Neural cell (in vitro differentiated cells): ENCODE measurements around the gene PDE6A. TPM values are rescaled to one million over a fixed set of nuclear protein-coding genes. Genes with fewer than 3 reads are reported as not detected.

Experiments
- H2AFZ ChIP-seq: fragments of 200-600, 300-800 bp; sonication (generic), shearing (Covaris generic); 2 replicates; pipeline ENCODE4 v1.6.0; 2014; ENCODE audit warnings: low read depth, mild to moderate bottlenecking, antibody characterized with exemption, low read length, moderate library complexity
- H3F3A ChIP-seq: fragments of 200-600 bp; shearing (Covaris generic); 2 replicates; pipeline ENCODE4 v1.6.1; 2016; ENCODE audit warnings: mild to moderate bottlenecking, moderate library complexity, mixed read lengths, antibody characterized with exemption, low read length; ENCODE audit not compliant: insufficient read depth, poor library complexity, severe bottlenecking
- H3K27ac ChIP-seq: fragments of 200-600, 300-800 bp; sonication (generic), shearing (Covaris generic); 2 replicates; pipeline ENCODE4 v1.5.1; 2014; ENCODE audit warnings: mild to moderate bottlenecking, low read length, moderate library complexity
- H3K27me3 ChIP-seq: fragments of 300-800, 200-600 bp; sonication (generic), shearing (Covaris generic); 2 replicates; pipeline ENCODE4 v1.6.0; 2014; ENCODE audit warnings: mild to moderate bottlenecking, low read depth, low read length, moderate library complexity; ENCODE audit not compliant: insufficient read depth
- H3K36me3 ChIP-seq: fragments of 300-800, 200-600 bp; sonication (generic), shearing (Covaris generic); 2 replicates; pipeline ENCODE4 v1.5.1; 2014; ENCODE audit warnings: mild to moderate bottlenecking, antibody characterized with exemption, low read length, moderate library complexity; ENCODE audit not compliant: insufficient read depth
- H3K4me2 ChIP-seq: fragments of 300-800, 200-600 bp; sonication (generic), shearing (Covaris generic); 2 replicates; pipeline ENCODE4 v1.6.0; 2014; ENCODE audit warnings: mild to moderate bottlenecking, low read length
- H3K4me3 ChIP-seq: fragments of 300-800, 200-600 bp; sonication (generic), shearing (Covaris generic); 2 replicates; pipeline ENCODE4 v1.5.1; 2014; ENCODE audit warnings: mild to moderate bottlenecking, low read length, moderate library complexity
- H3K79me2 ChIP-seq: fragments of 200-600 bp; shearing (Covaris generic); replicated peaks from 2 replicates; pipeline ENCODE4 v1.6.0; 2014; ENCODE audit warnings: mild to moderate bottlenecking, low read length, moderate library complexity; ENCODE audit not compliant: insufficient read depth
- H3K9ac ChIP-seq: fragments of 300-800, 200-600 bp; sonication (generic), shearing (Covaris generic); 2 replicates; pipeline ENCODE4 v1.6.1; 2016; ENCODE audit warnings: mild to moderate bottlenecking, low read length, mixed read lengths
- H3K9me2 ChIP-seq: fragments of 200-600 bp; shearing (Covaris generic); 2 replicates; pipeline ENCODE4 v1.6.1; 2016; ENCODE audit warnings: mild to moderate bottlenecking, low read length, mixed read lengths; ENCODE audit not compliant: insufficient read depth
- H3K9me3 ChIP-seq: fragments of 200-600, 300-800 bp; sonication (generic), shearing (Covaris generic); 2 replicates; pipeline ENCODE4 v1.6.1; 2016; ENCODE audit warnings: mild to moderate bottlenecking, mixed run types, low read length, moderate library complexity, mixed read lengths
- H4K20me1 ChIP-seq: fragments of 200-600 bp; shearing (Covaris generic); 2 replicates; pipeline ENCODE4 v1.6.1; 2016; ENCODE audit warnings: mild to moderate bottlenecking, mixed run types; ENCODE audit not compliant: insufficient read depth
- EP300 ChIP-seq: fragments of 450-650 bp; conservative IDR thresholded peaks from 2 replicates; pipeline ENCODE4 v1.6.1; 2014; ENCODE audit warnings: antibody characterized with exemption, mild to moderate bottlenecking, moderate library complexity; ENCODE audit not compliant: poor library complexity, severe bottlenecking
- EZH2 ChIP-seq: fragments of 200-600, 300-800 bp; shearing (Covaris generic), sonication (generic); IDR thresholded peaks from 2 replicates; pipeline ENCODE4 v1.6.1; 2014; ENCODE audit warnings: antibody characterized with exemption, low read length, borderline replicate concordance, mild to moderate bottlenecking; ENCODE audit not compliant: insufficient read depth, poor library complexity, severe bottlenecking
- MXI1 ChIP-seq: fragments of 450-650 bp; conservative IDR thresholded peaks from 2 replicates; pipeline ENCODE4 v1.6.1; 2014; ENCODE audit warnings: antibody characterized with exemption, mild to moderate bottlenecking; ENCODE audit not compliant: poor library complexity, severe bottlenecking
- POLR2AphosphoS5 ChIP-seq: IDR thresholded peaks from 2 replicates; pipeline ENCODE4 v1.6.1; 2012
- RAD21 ChIP-seq: fragments of 450-650 bp; conservative IDR thresholded peaks from 2 replicates; pipeline ENCODE4 v1.6.1; 2014; ENCODE audit warnings: antibody characterized with exemption, mild to moderate bottlenecking, moderate library complexity
- REST ChIP-seq: IDR thresholded peaks from 2 replicates; pipeline ENCODE4 v1.6.1; 2012; ENCODE audit warnings: borderline replicate concordance
- SMC3 ChIP-seq: fragments of 450-650 bp; conservative IDR thresholded peaks from 2 replicates; pipeline ENCODE4 v1.6.1; 2014; ENCODE audit warnings: antibody characterized with exemption, mild to moderate bottlenecking, moderate library complexity; ENCODE audit not compliant: poor library complexity
- TAF1 ChIP-seq: IDR thresholded peaks from 2 replicates; pipeline ENCODE4 v1.6.1; 2012; ENCODE audit warnings: low read depth
- polyA plus RNA-seq: library from polyadenylated mRNA; depleted of rRNA; stranded (reverse); fragments of >200 nt; gene quantifications from 2 replicates; pipeline ENCODE4 v1.2.3, GENCODE V29; 2014
- TF ChIP-seq, protein P1 (sequence below): fragments of 450-650 bp; IDR thresholded peaks from 2 replicates; pipeline ENCODE4 v1.5.1; 2014; ENCODE audit warnings: antibody characterized with exemption, mild to moderate bottlenecking, moderate library complexity; ENCODE audit not compliant: poor library complexity, severe bottlenecking

The PDE6A gene
- polyA plus RNA-seq, 1 donor from 2014 or later, result not detected

DNA sequence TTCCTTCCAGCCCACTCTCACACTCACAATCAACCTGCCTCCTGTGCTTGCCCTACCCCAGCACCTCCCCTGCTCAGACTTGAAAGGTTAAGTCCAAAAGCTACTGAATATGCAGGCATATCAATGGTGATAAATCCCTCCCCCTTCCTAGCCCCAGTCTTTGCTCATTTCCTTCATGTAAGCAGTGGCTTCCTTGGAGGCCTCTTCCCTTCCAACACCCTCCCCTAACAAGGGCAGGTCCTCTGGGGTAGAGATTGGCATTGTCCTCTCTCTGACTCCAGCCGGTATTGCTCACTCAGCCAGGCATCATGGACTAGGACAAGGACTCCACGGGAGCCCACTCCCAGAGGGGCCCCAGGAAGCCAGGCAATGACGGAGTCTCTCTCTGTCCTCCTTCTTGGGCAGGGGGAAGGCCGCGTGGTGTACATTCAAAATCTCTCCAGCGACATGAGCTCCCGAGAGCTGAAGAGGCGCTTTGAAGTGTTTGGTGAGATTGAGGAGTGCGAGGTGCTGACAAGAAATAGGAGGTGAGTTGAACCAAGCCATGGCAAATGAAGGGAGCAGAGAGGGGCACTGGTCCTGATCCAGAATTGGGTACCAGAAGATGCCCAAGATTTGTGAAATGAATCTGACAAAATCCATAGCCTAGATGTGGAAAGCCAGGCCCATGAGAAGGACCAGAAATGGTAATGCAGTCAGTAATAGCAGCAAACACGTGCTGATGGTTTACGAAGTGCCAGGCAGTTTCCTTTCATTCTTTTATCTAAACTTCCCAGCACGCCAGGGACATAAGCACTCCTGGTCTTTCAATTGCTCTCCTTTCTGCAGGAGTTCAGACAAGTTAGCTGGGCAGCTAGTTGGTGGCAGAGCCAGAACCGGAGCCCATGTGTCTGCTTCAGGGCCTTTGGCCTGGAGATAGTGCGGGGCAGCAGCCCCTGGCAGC lies 102.5 kb downstream of the PDE6A start:
- Histone ChIP-seq H3K27ac (no peak overlapping the region), H3K79me2 (no peaks in the 10 kb centered on the region), H4K20me1 (no peaks in the 10 kb centered on the region), H3K9me2 (no peaks in the 10 kb centered on the region), H3K9me3 (no peaks in the 10 kb centered on the region), H3K9ac (no peak overlapping the region), H3K4me2 (no peak overlapping the region), H3K36me3 (no peaks in the 10 kb centered on the region), H3F3A (no peaks in the 10 kb centered on the region), H3K4me3 (no peak overlapping the region), H2AFZ (no peak overlapping the region), H3K27me3 (no peaks in the 10 kb centered on the region)
- no peak for TF ChIP-seq POLR2AphosphoS5
- TF ChIP-seq, protein P1, sequence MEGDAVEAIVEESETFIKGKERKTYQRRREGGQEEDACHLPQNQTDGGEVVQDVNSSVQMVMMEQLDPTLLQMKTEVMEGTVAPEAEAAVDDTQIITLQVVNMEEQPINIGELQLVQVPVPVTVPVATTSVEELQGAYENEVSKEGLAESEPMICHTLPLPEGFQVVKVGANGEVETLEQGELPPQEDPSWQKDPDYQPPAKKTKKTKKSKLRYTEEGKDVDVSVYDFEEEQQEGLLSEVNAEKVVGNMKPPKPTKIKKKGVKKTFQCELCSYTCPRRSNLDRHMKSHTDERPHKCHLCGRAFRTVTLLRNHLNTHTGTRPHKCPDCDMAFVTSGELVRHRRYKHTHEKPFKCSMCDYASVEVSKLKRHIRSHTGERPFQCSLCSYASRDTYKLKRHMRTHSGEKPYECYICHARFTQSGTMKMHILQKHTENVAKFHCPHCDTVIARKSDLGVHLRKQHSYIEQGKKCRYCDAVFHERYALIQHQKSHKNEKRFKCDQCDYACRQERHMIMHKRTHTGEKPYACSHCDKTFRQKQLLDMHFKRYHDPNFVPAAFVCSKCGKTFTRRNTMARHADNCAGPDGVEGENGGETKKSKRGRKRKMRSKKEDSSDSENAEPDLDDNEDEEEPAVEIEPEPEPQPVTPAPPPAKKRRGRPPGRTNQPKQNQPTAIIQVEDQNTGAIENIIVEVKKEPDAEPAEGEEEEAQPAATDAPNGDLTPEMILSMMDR, result no peak
- TF ChIP-seq REST, result no peak
- no peak for TF ChIP-seq SMC3
- no peak for TF ChIP-seq EZH2

DNA sequence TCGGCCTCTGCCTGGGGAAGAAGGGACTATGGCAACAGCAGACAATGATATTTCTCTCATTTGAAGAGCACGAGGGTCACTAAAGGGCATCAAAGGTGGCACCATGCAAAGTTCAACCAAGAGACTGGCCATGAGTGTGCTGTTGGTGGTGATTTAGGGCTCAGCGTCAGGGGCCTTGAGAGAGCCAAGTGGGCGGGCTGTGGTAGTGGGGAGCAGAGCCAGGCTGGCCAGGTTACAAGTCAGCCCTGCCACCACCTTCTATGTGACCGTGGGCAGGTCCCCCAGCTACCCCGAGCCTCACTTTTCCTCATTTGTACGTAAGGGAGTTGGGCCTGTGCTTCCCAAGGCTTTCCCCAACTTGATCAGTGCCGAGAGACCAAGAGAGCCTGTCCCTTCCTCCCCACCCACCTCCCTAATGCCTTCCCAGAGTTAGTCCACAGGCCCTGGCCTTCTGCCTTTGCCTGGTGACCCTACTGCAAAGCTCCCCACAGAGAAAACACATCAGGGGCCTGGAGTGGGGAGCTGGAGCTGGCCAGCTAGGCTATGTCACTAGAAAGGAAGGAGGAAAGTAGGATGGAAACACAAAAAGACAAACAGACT lies 104.3 kb downstream of the PDE6A start:
- Histone ChIP-seq H3K9ac (no peak overlapping the region), H3K27ac (no peak overlapping the region), H3K9me3 (no peaks in the 10 kb centered on the region)

More for the DNA sequence above, 104.3 kb downstream of the PDE6A start:
- Histone ChIP-seq H2AFZ (no peak overlapping the region), H4K20me1 (no peaks in the 10 kb centered on the region), H3K79me2 (no peaks in the 10 kb centered on the region), H3F3A (no peaks in the 10 kb centered on the region), H3K4me3 (no peak overlapping the region), H3K9me2 (no peaks in the 10 kb centered on the region), H3K27me3 (no peaks in the 10 kb centered on the region), H3K4me2 (no peak overlapping the region), H3K36me3 (no peaks in the 10 kb centered on the region)
- TF ChIP-seq, protein P1, result no peak
- TF ChIP-seq SMC3 (no peak), EP300 (no peak), POLR2AphosphoS5 (no peak), REST (no peak), TAF1 (no peak), EZH2 (no peak), MXI1 (no peak), RAD21 (no peak)
